HG02852 (cell line): ENCODE measurements around the gene ARHGAP1.
"Not testable (repeated sequence)": the region's sequence is repeated elsewhere in the genome, so short reads cannot be mapped to it uniquely, and the experiment has no call there.

Source experiments
- ATAC-seq: cut with Tn5 transposase; IDR thresholded peaks from one replicate; pipeline ENCODE4 v1.9.1; 2021; ENCODE audit warnings: mild to moderate bottlenecking, moderate library complexity; ENCODE audit not compliant: unreplicated experiment

The ARHGAP1 gene

DNA sequence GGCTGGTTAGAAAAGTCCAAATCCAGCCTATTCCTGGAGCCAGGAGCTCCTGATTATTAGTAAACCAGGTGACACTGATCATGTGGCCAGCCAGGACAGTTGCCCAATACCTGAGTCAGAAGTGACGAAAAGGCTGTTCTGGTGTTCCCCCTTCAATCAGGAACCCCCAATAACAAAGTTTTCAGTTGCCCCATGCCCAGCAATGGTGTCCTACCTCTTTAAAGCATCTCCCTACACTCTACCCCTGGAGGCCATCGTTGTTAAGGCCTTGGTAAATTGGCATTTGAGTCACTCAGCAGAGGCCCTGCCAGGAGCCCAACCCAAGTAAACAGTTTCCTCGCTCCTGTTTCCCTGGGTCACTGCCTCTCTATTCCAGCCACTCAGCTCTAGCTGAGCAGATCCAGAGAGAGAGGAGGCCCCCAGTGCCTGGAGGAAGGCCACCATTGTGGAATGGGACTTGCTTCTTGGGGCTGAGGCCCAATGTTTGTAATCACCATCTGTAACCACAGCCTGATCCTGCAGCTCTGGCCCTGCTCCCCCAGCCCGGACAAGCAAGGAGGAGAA is 25.0 kb downstream of the ARHGAP1 start:
- no peak for ATAC-seq

DNA sequence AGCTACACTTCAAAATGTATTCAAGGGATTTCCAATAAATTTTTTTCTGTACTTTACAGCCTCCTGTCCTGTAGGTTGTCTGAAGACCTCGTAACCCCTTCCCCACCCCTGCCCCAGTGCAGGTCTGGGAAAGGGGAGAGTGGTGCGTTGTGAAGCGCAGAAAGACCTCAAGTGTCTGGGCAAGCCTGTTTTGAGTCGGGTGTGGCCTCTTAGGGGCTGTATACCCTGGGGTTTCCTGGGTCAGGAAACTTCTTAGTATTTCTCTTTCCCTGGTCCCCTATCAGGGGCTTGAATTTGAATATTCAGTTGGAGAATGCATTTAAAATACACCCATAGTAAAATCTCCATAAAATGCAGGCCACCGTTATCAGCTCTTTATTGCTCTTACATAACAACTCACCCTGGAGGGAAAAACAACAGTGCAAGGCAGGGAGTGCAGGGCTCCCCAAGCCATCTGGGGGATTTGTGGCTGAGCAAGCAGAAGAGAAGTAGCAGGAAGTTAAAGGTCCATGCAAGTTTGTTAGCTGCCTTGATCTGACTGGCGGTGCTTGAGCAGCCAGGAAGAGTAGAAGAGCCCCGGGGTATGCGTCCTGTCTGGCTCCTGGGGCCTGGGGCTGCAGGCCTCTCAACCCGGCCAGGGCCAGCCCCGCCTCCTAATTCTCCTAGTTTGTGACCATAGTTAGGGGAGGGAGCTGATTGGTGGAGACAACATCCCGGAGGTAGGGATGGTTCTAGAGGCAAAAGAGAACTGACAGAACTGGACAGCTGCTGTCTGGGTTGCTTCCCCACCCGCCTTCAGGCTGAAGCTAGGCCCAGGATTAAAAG is 25.7 kb downstream of the ARHGAP1 start:
- no peak for ATAC-seq

DNA sequence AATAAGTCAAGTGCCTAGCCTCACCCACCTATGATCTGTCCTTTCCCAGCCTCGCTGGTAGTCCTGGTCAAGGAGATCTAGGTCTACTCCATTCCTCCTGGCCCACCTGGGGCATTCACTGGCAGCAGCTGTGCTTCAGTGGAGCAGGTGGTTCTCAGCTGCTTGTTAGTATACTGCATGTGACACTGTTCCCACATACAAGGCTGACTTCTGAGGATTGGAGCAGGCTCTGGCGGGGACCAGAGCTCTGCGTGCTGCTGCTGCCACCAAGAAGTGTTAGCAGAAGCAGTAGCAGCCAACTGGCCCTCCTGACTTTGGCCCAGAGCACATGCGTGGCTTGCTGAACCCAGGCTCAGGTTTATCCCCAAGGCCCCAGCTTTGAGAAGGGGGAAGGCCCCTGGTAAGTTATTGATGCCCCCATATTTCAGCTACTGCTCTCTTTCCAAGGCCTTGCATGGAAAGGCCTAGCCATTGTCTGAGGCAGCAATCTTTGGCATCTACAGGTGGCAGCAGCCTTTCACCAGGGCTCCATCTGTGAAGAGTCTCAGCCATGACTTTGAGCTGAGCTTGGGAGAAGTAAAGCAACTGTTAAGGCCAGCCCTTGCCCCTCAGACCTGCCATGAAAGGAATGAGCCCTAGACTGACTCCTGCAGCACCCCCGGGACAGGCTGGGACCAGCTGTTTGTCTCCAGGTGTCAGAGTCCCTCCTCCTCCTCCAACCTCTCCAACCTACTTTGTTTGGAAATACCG is 26.5 kb downstream of the ARHGAP1 start:
- no peak for ATAC-seq

DNA sequence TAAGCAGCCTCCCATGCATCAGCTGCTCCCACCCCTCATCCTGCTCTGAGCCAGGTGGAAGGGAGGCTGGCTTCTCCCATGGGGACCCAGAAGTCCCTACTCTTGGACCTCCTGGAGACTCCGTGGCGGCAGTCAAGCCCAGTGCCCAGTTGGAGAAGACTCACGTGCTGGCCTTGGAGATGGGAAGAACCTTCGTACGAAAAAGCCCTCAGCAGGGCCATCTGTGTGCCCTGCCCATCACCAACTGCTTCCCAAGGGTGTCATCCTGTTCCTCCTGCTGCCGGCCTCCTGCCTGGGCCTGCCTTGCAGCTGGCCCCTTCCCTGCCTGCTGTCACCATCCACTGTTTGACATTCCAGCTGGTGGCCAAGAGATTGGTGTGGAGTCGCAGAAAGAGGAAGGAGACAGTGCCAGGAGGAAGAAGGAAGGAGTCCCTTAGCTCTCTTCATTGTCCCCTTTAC is 28.0 kb downstream of the ARHGAP1 start:
- ATAC-seq: no peak

DNA sequence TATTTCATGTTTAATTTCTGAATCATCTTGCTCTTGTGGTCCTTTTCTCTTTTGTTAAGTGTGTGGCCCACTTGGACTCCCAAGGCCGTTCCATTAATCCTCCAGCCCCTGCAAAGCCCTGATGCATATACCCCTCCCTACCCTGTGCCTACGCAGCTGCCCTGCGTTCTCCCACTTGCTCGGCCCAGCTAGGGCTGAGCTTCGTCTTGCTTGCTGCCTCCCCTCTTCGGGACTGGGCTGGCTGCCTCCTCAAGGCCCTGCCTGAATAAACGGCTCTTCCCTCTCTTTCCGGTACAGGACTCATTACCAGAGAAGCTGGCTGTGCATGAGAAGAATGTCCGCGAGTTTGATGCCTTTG is 28.5 kb downstream of the ARHGAP1 start:
- no peak for ATAC-seq

DNA sequence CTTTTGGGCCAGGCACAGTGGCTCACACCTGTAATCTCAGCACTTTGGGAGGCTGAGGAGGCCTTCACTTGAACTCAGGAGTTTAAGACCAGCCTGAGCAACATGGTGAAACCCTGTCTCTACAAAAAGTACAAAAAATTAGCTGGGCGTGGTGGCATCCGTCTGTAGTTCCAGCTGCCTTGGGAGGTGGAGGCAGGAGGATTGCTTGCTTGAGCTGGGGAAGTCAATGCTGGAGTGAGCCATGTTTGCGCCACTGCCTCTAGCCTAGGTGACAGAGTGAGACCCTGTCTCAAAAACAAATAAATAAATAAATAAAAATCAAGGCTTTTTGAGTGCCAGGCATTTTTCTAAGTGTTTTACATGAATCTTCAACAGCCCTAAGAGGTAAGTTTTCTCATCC is 29.9 kb downstream of the ARHGAP1 start:
- ATAC-seq: not testable (repeated sequence)

DNA sequence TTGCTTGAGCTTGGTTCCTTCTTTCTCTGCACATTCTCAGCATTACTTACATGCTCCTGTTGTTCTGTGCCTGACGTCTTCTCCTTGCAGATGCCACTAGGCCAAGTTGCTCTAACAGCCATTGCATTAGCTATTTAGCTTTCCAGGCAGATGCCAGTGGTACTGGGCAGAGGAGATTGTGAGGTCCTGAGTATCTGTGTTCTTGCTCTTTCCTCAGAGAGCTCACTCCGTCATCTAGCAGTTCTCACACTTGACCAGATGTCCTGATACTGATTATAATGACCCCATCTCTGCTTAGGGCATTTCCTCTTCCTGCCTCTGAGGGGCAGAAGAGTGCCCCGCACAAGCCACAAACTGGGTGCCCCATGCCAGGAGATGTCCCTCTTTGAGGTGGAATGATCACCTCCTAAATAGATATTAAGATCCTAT is 30.7 kb downstream of the ARHGAP1 start:
- no peak for ATAC-seq

DNA sequence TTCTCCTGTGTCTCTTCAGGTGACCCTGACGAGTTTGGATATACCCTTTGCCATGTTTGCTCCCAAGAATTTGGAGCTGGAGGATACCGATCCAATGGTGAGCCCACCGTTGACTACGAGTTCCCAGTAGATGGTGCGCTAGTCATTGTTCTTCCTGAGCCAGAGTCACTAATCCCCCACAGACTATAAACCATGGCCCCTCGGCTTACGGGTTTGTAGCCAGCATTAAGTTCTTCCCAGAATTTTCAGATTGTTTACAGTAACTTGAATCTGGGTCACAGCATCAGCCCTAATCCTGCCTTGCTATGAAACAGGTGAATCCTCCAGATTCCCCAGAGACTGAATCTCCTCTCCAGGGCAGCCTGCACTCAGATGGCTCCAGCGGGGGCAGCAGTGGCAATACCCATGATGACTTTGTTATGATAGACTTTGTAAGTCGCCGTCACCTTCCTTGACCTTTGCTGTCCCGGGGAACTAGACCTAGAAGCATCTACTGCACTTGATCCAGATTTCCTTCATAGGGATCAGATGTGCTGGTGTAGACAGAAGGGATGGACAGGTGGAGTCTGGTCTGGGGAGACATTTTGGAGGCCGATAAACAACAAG is 31.8 kb downstream of the ARHGAP1 start:
- ATAC-seq: no peak

DNA sequence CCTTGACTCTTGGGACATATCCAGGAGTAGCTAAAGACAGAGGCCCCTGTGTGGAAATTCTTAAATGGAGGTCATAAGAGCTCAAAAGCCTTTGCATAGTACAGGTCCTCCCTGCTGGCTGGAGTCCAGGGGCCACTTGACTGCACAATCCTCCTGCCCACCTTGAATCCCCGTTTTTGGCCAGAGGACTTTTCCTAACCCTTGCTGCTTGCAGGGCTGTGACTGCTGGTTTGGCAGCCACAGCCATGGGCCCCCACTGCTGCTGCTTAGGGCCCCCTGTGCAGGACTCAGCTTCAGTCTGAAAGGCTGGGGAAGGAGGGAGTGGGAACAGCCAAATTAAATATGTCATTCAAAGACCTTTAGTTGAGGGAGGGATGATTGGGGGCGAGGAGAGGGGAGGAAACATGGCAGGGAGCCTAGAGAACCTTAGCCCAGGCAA is 33.4 kb downstream of the ARHGAP1 start:
- ATAC-seq: no peak

DNA sequence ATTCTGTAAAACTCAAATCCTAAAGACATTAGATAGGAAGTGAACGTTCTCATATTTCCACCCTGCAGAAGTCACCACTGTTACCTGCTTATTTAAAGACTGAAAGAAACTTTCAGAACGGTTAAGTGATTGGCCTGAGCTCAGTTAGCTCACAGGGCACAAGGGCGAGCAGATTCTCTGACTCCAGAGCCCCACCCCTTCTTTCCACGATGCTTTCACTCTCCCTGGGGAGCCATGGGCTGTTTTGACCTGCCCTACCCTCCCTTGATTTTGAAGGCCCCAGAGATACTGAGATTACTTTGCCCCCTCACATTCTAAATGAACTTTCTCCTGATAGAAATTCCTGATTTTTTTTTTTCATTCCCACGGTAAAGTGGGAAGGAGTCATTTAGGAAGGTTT is 33.9 kb downstream of the ARHGAP1 start:
- ATAC-seq: no peak

DNA sequence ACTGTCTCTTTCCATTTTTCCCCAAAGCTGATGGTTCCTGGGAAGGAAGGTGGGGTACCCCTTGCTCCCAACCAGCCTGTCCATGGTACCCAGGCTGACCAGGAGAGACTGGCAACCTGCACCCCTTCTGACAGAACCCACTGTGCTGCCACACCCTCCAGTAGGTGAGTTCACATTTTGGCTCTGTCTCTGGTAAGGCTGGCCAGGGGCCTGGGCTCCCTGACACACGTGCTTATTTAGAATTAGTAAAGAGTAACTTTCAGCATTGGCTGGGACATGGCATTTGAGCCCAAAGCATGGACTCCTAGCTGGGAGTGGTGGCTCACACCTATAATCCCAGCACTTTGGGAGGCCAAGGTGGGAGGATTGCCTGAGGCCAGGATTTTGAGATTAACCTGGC is 35.1 kb downstream of the ARHGAP1 start:
- ATAC-seq: no peak

DNA sequence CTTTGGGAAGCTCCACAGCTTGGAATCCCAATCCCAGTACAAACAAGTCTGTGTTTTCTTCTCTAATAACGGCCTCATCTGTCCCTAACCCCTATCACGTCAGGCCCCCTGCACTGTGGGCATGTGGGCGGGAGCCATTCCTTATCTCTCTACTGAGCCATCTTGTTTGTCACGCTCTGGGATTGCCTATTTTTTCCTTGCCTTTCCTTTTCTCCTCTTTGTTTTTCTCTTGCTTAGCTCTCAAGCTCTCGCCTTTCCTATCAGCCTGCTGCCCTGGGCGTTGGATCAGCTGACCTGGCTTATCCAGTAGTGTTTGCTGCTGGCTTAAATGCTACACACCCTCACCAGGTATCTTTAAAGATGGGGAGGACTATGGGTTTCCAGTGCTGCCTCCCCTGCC is 35.8 kb downstream of the ARHGAP1 start:
- no peak for ATAC-seq

DNA sequence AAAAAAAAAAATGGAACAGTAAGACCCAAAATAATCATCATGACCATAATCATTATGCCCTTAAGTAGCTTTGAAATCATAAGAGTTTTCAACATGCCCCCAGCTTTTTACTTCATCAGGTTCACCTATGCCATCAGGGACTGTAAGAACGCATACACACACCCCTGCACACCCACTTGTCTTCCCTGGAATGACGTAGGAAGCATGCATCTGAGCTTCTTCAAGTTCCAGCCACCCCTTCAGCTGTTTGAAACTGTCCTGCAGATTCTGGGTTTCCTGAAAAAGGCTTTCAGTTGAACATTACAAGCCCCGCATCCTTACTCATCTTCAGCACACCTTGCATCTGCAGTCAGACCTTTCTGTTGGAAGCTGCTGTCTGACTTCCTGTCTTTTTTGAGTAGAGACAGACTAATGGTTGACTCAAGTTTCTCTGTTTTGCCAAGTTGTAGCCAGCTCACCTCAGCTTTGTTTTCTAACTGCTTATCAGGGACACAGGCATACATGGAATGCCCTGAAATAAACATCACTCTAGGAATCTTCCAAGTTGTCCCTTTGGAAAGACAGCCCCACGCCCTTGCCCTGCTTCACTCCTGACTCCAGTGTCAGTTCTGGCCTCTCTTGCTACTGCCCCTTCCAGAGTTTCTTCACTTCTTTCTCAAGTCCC is 37.0 kb downstream of the ARHGAP1 start:
- no peak for ATAC-seq

DNA sequence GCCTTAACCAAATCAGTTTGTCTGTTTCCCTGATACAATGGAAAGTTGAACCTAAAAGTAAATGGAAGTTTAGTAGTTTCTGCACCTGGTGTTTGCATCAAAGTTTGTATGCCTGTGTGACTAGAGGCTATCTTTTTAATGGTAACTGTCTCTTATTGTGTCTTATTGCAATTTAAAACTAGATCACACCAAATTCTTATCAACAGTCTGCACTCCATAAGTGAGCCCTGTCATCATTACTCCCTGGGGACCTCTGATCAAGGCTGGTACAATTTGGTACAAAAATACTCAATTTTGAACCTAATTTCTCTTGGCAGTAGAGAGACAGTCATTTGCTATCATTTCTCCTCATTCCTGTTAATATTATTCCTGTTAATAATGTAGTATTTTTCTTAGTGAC is 38.1 kb downstream of the ARHGAP1 start:
- no peak for ATAC-seq

DNA sequence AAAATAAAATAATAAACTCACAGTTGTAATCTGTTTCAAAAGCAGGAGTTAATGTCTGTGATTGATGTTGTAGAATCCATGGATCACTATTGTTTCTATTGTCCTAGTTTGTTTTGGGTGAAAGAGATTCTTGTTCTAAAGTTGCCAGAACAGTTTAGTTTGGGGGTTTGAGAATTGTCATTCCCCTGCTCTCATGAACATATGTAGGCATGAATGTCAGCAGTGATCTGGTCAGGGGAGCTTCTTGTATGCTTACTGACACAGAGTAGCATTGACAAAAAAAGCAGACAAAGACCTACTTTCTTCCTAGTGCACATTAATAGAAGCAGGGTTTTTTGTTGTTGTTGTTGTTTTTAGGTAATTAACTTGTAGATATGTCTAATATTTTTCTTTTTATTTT is 38.6 kb downstream of the ARHGAP1 start:
- no peak for ATAC-seq

DNA sequence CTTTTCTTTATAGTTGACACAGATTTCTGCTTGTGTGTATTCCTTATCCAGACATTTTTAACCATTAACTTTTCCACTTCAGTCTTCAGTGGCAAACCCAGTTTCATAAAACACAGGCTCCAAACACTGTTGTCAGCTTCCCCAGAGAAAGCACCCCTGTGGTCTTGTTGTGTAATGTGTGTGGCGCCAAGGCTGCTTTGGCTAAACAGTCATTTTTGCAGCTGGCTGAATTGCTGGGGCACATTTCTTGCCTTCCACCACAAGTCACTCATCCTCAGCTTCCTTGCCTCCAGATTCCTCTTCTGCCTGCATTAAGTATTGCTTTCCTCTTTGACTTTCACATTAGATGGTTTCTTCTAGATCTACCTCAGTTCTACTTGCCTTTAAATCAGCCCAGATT is 40.5 kb downstream of the ARHGAP1 start:
- no peak for ATAC-seq

DNA sequence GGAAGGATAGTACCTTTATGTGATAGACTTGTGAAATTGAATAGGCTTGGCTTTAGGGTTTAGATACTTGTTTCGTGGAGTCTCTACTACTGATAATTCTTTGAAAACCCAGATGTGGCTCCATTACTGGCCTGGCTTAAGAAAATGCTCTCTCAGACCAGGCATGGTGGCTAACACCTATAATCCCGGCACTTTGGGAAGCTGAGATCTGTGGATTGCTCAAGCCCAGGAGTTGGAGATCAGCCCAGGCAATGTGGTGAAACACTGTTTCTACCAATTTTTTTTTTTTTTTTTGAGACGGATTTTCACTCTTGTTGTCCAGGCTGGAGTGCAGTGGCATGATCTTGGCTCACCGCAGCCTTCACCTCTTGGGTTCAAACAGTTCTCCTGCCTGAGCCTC is 42.2 kb downstream of the ARHGAP1 start:
- ATAC-seq: no peak

DNA sequence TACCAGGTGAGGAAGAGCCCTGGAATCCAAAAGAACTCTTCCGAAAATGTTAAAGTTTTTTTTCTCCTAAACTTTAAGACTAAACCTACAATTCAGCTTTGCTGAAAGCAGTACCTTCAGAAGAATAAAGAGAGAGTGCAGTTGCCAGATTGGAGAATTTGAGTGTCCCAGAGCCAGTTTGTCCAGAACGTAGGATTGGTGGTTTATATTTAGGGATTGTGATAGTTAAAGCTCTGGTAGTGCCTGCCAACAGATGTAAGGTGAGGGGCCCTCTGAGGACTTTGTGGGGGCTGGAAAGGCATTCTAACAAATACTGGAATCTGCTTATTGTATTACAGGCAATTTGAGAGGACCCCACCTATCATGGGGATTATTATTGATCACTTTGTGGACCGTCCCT is 43.2 kb downstream of the ARHGAP1 start:
- no peak for ATAC-seq

DNA sequence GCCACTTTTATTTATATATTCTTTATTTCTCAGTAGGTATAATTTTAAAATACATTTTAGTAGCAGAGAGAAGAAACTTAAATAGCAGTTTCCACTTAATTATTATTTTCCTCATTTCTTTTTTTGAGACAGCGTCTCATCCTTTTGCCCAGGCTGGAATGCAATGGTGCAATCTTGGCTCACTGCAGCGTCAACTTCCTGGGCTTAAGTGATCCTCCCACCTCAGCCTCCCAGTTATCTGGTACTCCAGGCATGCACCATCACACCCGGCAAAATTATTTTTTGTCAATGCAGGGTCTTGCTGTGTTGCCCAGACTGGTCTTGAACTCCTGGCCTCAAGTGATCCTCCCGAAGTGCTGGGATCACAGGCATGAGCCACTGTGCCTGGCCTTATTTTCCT is 44.8 kb downstream of the ARHGAP1 start:
- no peak for ATAC-seq

DNA sequence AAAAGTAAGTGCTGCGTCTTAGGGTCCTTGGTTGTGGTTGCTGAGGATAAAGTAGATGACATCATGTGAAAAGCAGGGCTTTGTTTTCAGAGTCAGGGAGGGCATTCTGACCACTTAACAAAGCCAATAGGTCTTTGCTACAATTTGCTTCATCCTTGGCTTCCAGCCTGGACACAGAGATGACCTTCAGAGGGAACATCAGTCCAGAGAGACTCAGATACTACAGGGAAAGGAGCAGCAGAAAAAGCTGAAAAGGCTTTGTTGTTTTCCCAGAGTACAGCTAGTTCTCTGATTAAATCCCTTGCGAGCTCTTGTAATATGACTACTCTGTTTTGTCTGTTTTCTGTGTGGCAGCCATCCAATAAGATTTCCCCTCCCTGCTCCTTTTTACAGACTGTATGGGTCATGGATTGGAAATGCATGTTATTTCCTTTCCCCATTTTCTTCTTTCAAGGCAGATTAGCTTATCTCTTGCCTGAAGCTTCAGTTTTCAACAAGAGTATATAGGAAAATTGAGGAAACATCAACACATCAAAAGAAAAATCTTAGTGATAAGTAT is 51.2 kb downstream of the ARHGAP1 start:
- ATAC-seq: no peak

DNA sequence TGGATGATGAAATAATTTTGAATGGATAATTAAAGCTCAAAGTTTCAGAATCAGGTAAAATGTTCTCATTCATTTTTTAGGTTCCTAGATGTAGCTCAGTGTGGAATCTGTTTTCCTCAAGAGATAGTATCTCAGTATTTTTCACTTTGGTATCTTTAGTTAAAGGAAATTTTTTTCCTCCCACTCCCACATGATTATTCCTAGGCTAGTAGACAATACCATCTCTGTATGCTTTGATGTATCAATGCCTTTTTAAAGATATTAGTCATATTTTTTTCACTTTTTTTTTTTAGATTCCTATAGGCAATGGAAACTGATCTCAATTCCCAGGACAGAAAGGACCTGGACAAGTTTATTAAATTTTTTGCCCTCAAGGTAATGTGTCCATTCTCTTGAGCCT is 56.4 kb downstream of the ARHGAP1 start:
- no peak for ATAC-seq
